Left renal pelvis (tissue), 4 donors: Measurements from ENCODE around the gene GRB10. TPM values are rescaled to one million over a fixed set of nuclear protein-coding genes. Genes with fewer than 3 reads are reported as not detected.

ENCODE experiments used
- DNase-seq, 4 donors: peaks; one replicate each; pipeline ENCODE4 v3.0.0-alpha.2; 2013; ENCODE audit warnings: low read depth in 4 of 4, low spot score in 3 of 4
- polyA plus RNA-seq, 4 donors: library from polyadenylated mRNA; unstranded; fragments of 120-200 nt; gene quantifications; one replicate each; pipeline ENCODE4 v1.2.1, GENCODE V29; 2013; ENCODE audit not compliant: insufficient read length in 4 of 4

GRB10 gene
- polyA plus RNA-seq, 4 donors: 13.6 to 43.4 (median 31.6) TPM

- no peak for DNase-seq
Observed at GRCh38 chr7:50676740-50677637, 105.7 kb downstream of the GRB10 start.

GRCh38 chr7:50676079-50676478 is 106.6 kb downstream of the GRB10 start:
- no peak for DNase-seq

GRCh38 chr7:50674896-50675835 is 107.5 kb downstream of the GRB10 start:
- DNase-seq: no peak

- no peak for DNase-seq
Observed at GRCh38 chr7:50674299-50674698, 108.4 kb downstream of the GRB10 start.

- no peak for DNase-seq
Observed at GRCh38 chr7:50673096-50673495, 109.6 kb downstream of the GRB10 start.

GRCh38 chr7:50672045-50672444 is 110.7 kb downstream of the GRB10 start:
- DNase-seq: no peak

GRCh38 chr7:50671386-50671785 is 111.3 kb downstream of the GRB10 start:
- DNase-seq: no peak

GRCh38 chr7:50669890-50670289 is 112.8 kb downstream of the GRB10 start:
- no peak for DNase-seq

GRCh38 chr7:50667789-50668226 is 114.9 kb downstream of the GRB10 start:
- DNase-seq: no peak

GRCh38 chr7:50667338-50667737 is 115.4 kb downstream of the GRB10 start:
- no peak for DNase-seq

- DNase-seq: no peak
Observed at GRCh38 chr7:50666124-50666496, 116.6 kb downstream of the GRB10 start.

- no peak for DNase-seq
Observed at GRCh38 chr7:50665403-50666123, 117.1 kb downstream of the GRB10 start.

- no peak for DNase-seq
Observed at GRCh38 chr7:50664937-50665336, 117.8 kb downstream of the GRB10 start.

GRCh38 chr7:50664461-50664922 is 118.2 kb downstream of the GRB10 start:
- DNase-seq: no peak

GRCh38 chr7:50663396-50664102 is 119.1 kb downstream of the GRB10 start:
- DNase-seq: no peak

- DNase-seq: no peak
Observed at GRCh38 chr7:50662996-50663395, 119.7 kb downstream of the GRB10 start.

- DNase-seq: no peak
Observed at GRCh38 chr7:50662041-50662694, 120.5 kb downstream of the GRB10 start.

- DNase-seq: no peak
Observed at GRCh38 chr7:50661345-50662040, 121.2 kb downstream of the GRB10 start.

- no peak for DNase-seq
Observed at GRCh38 chr7:50660830-50661175, 121.9 kb downstream of the GRB10 start.
